ENCODE results near the gene LPAR1. TPM values are rescaled to one million over a fixed set of nuclear protein-coding genes. Genes with fewer than 3 reads are reported as not detected.
A peak's percentile ranks its signal among the peaks of the same experiment; 100 is the strongest.

LPAR1 gene
- total RNA-seq, 1 donor from 2014 or later, result 11.5 TPM

DNA sequence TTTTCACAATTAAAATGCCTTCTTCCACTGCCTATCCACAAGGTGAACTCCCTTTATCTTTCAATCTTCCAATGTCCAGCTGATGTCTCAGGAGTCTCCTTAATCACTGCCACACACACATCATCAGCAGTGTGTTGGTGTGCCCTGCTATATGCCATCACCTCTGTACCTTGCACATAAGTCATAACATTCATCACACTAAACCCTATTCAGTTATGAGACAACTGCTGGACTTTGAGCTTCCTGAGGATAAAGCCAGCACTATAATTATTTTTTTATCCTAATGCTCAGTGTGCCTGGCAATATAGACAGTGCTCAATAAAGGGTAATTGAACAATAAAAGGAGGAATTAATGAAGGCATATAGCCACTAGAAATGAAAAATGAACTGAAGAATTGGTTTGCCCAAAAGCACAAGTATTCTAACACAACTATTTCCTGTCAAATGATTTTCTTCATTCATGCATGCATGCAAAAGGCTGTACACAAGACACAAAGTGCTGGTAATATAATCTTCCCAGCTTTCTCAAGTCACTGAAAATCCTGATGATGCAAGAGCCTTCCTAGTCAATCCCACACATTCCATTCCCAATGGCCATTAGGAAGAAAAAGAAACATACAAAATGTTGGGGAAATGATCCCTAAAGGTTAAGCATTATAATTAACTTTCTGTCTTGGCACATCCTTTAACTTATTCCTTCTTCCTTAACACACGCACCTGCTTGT, 32.4 kb downstream of the LPAR1 start:
- no peak overlapping the region for H3K4me3 ChIP-seq (ENCODE audit: insufficient read depth, low read depth, low read length)
- Mint-ChIP-seq H3K9me3 (ENCODE audit: unreplicated experiment) (peaks cover 6% of the 10 kb centered on the region), H3K27ac (ENCODE audit: unreplicated experiment) (no peak overlapping the region), H3K4me1 (ENCODE audit: low read depth, unreplicated experiment) (peaks cover 11% of the 10 kb centered on the region), H3K27me3 (ENCODE audit: low read depth, unreplicated experiment) (no peaks in the 10 kb centered on the region), H3K36me3 (ENCODE audit: low read depth, unreplicated experiment) (peaks cover 3% of the 10 kb centered on the region), H3K4me3 (ENCODE audit: unreplicated experiment) (no peak overlapping the region)
- peak; percentile 9 for DNase-seq (ENCODE audit: low read depth)
- no peaks in the 10 kb centered on the region for H3K27me3 ChIP-seq (ENCODE audit: insufficient read depth, low read length)
- H3K36me3 ChIP-seq (ENCODE audit: insufficient read depth, low read length), result no peaks in the 10 kb centered on the region
- no peak overlapping the region for H3K27ac ChIP-seq (ENCODE audit: low read depth, low read length)
- H3K4me2 ChIP-seq (ENCODE audit: low read length), result no peak overlapping the region
- H2AFZ ChIP-seq (ENCODE audit: low read depth, low read length), result no peak overlapping the region
- no peak for FAIRE-seq
- H3K9ac ChIP-seq (ENCODE audit: low read length), result no peak overlapping the region
- no peaks in the 10 kb centered on the region for H3K9me3 ChIP-seq (ENCODE audit: insufficient read depth, low read depth, low read length)
- peaks cover 17% of the 10 kb centered on the region for H3K79me2 ChIP-seq (ENCODE audit: insufficient read depth, low read length)
- peaks cover 12% of the 10 kb centered on the region for H4K20me1 ChIP-seq (ENCODE audit: insufficient read depth, low read length)
- no peak for TF ChIP-seq EZH2 (IDR thresholded peaks at IDR 0.05; ENCODE audit: insufficient read depth, low read length)
- no peak for TF ChIP-seq CTCF (IDR thresholded peaks at IDR 0.05; ENCODE audit: insufficient read depth, low read depth, low read length)
- H3K4me1 ChIP-seq (ENCODE audit: insufficient read depth, low read length), result no peaks in the 10 kb centered on the region

- Mint-ChIP-seq H3K9me3 (ENCODE audit: unreplicated experiment) (peaks cover 6% of the 10 kb centered on the region), H3K4me1 (ENCODE audit: low read depth, unreplicated experiment) (peaks cover 11% of the 10 kb centered on the region), H3K27ac (ENCODE audit: unreplicated experiment) (no peak overlapping the region), H3K4me3 (ENCODE audit: unreplicated experiment) (no peak overlapping the region), H3K27me3 (ENCODE audit: low read depth, unreplicated experiment) (no peaks in the 10 kb centered on the region), H3K36me3 (ENCODE audit: low read depth, unreplicated experiment) (peaks cover 1% of the 10 kb centered on the region)
- FAIRE-seq (no peak), DNase-seq (ENCODE audit: low read depth) (no peak)
- Histone ChIP-seq H3K9me3 (ENCODE audit: insufficient read depth, low read depth, low read length) (no peaks in the 10 kb centered on the region), H2AFZ (ENCODE audit: low read depth, low read length) (no peak overlapping the region), H3K4me1 (ENCODE audit: insufficient read depth, low read length) (no peaks in the 10 kb centered on the region), H3K9ac (ENCODE audit: low read length) (no peak overlapping the region), H3K4me2 (ENCODE audit: low read length) (no peak overlapping the region), H3K36me3 (ENCODE audit: insufficient read depth, low read length) (no peaks in the 10 kb centered on the region), H3K4me3 (ENCODE audit: insufficient read depth, low read depth, low read length) (no peak overlapping the region), H3K27ac (ENCODE audit: low read depth, low read length) (no peak overlapping the region), H4K20me1 (ENCODE audit: insufficient read depth, low read length) (peaks cover 12% of the 10 kb centered on the region), H3K27me3 (ENCODE audit: insufficient read depth, low read length) (no peaks in the 10 kb centered on the region), H3K79me2 (ENCODE audit: insufficient read depth, low read length) (peaks cover 12% of the 10 kb centered on the region)
- TF ChIP-seq EZH2 (IDR thresholded peaks at IDR 0.05; ENCODE audit: insufficient read depth, low read length) (no peak), CTCF (IDR thresholded peaks at IDR 0.05; ENCODE audit: insufficient read depth, low read depth, low read length) (no peak)
Measured at GRCh38 chr9:111004936-111005335, 33.3 kb downstream of the LPAR1 start.

- DNase-seq (ENCODE audit: low read depth), result no peak
- H3K4me2 ChIP-seq (ENCODE audit: low read length), result no peak overlapping the region
- H3K36me3 ChIP-seq (ENCODE audit: insufficient read depth, low read length), result no peaks in the 10 kb centered on the region
- no peak for TF ChIP-seq EZH2 (IDR thresholded peaks at IDR 0.05; ENCODE audit: insufficient read depth, low read length)
- TF ChIP-seq CTCF (IDR thresholded peaks at IDR 0.05; ENCODE audit: insufficient read depth, low read depth, low read length), result no peak
- no peaks in the 10 kb centered on the region for H3K27me3 ChIP-seq (ENCODE audit: insufficient read depth, low read length)
- H3K27me3 Mint-ChIP-seq (ENCODE audit: low read depth, unreplicated experiment), result no peaks in the 10 kb centered on the region
- peaks cover 1% of the 10 kb centered on the region for H3K36me3 Mint-ChIP-seq (ENCODE audit: low read depth, unreplicated experiment)
- H3K9me3 Mint-ChIP-seq (ENCODE audit: unreplicated experiment), result peaks cover 6% of the 10 kb centered on the region
- H3K79me2 ChIP-seq (ENCODE audit: insufficient read depth, low read length), result peaks cover 14% of the 10 kb centered on the region
- no peak overlapping the region for H3K9ac ChIP-seq (ENCODE audit: low read length)
- no peak overlapping the region for H3K4me3 Mint-ChIP-seq (ENCODE audit: unreplicated experiment)
- no peak overlapping the region for H3K27ac Mint-ChIP-seq (ENCODE audit: unreplicated experiment)
- no peaks in the 10 kb centered on the region for H3K9me3 ChIP-seq (ENCODE audit: insufficient read depth, low read depth, low read length)
- H3K4me1 Mint-ChIP-seq (ENCODE audit: low read depth, unreplicated experiment), result peaks cover 10% of the 10 kb centered on the region
- peaks cover 12% of the 10 kb centered on the region for H4K20me1 ChIP-seq (ENCODE audit: insufficient read depth, low read length)
- FAIRE-seq, result no peak
- H3K4me1 ChIP-seq (ENCODE audit: insufficient read depth, low read length), result no peaks in the 10 kb centered on the region
- H3K4me3 ChIP-seq (ENCODE audit: insufficient read depth, low read depth, low read length), result no peak overlapping the region
- no peak overlapping the region for H3K27ac ChIP-seq (ENCODE audit: low read depth, low read length)
- no peak overlapping the region for H2AFZ ChIP-seq (ENCODE audit: low read depth, low read length)
Measured at GRCh38 chr9:111003182-111003581, 35.1 kb downstream of the LPAR1 start.

All from astrocyte (in vitro differentiated cells and primary cell).